Measurements from ENCODE around the gene NR3C1. TPM values are rescaled to one million over a fixed set of nuclear protein-coding genes. Genes with fewer than 3 reads are reported as not detected.

The NR3C1 gene
- polyA plus RNA-seq, 1 donor from 2014 or later: 2.3 TPM

- Histone ChIP-seq H4K20me1 (ENCODE audit: insufficient read depth) (no peaks in the 10 kb centered on the region), H3K4me3 (ENCODE audit: low read length) (no peak overlapping the region), H3K27me3 (ENCODE audit: insufficient read depth, low read depth, low read length) (no peaks in the 10 kb centered on the region), H2AFZ (ENCODE audit: low read depth, low read length) (no peak overlapping the region), H3K79me2 (replicated peaks; ENCODE audit: insufficient read depth, low read length) (no peaks in the 10 kb centered on the region), H3K27ac (ENCODE audit: low read length) (no peak overlapping the region), H3K9me3 (ENCODE audit: low read length) (no peaks in the 10 kb centered on the region), H3K9ac (ENCODE audit: low read length) (no peak overlapping the region), H3K36me3 (ENCODE audit: insufficient read depth, low read length) (no peaks in the 10 kb centered on the region), H3K4me2 (ENCODE audit: low read length) (no peak overlapping the region), H3F3A (ENCODE audit: insufficient read depth, low read length, poor library complexity, severe bottlenecking) (no peaks in the 10 kb centered on the region), H3K9me2 (ENCODE audit: insufficient read depth, low read length) (no peaks in the 10 kb centered on the region)
- TF ChIP-seq TAF1 (IDR thresholded peaks at IDR 0.05; ENCODE audit: low read depth): no peak
- no peak for TF ChIP-seq CTCF (IDR thresholded peaks at IDR 0.05; ENCODE audit: poor library complexity, severe bottlenecking)
- TF ChIP-seq MXI1 (conservative IDR thresholded peaks at IDR 0.05; ENCODE audit: poor library complexity, severe bottlenecking): no peak
- no peak for TF ChIP-seq SMC3 (conservative IDR thresholded peaks at IDR 0.05; ENCODE audit: poor library complexity)
- TF ChIP-seq POLR2AphosphoS5 (IDR thresholded peaks at IDR 0.05): no peak
- TF ChIP-seq REST (IDR thresholded peaks at IDR 0.05; ENCODE audit: borderline replicate concordance): no peak
- no peak for TF ChIP-seq EZH2 (IDR thresholded peaks at IDR 0.05; ENCODE audit: borderline replicate concordance, insufficient read depth, low read length, poor library complexity, severe bottlenecking)
- TF ChIP-seq RAD21 (conservative IDR thresholded peaks at IDR 0.05): no peak
- no peak for TF ChIP-seq EP300 (conservative IDR thresholded peaks at IDR 0.05; ENCODE audit: poor library complexity, severe bottlenecking)
These were observed 90.1 kb downstream of the NR3C1 start for GRCh38 chr5:143313298-143313852.

GRCh38 chr5:143312822-143313221, 90.7 kb downstream of the NR3C1 start:
- Histone ChIP-seq H3K27ac (ENCODE audit: low read length) (no peak overlapping the region), H3K79me2 (replicated peaks; ENCODE audit: insufficient read depth, low read length) (no peaks in the 10 kb centered on the region)

More at GRCh38 chr5:143312822-143313221, 90.7 kb downstream of the NR3C1 start:
- Histone ChIP-seq H3K9me3 (ENCODE audit: low read length) (no peaks in the 10 kb centered on the region), H3F3A (ENCODE audit: insufficient read depth, low read length, poor library complexity, severe bottlenecking) (no peaks in the 10 kb centered on the region), H3K36me3 (ENCODE audit: insufficient read depth, low read length) (no peaks in the 10 kb centered on the region), H3K9ac (ENCODE audit: low read length) (no peak overlapping the region), H3K4me3 (ENCODE audit: low read length) (no peak overlapping the region), H2AFZ (ENCODE audit: low read depth, low read length) (no peak overlapping the region), H3K9me2 (ENCODE audit: insufficient read depth, low read length) (no peaks in the 10 kb centered on the region), H3K4me2 (ENCODE audit: low read length) (no peak overlapping the region), H3K27me3 (ENCODE audit: insufficient read depth, low read depth, low read length) (no peaks in the 10 kb centered on the region), H4K20me1 (ENCODE audit: insufficient read depth) (no peaks in the 10 kb centered on the region)
- TF ChIP-seq EZH2 (IDR thresholded peaks at IDR 0.05; ENCODE audit: borderline replicate concordance, insufficient read depth, low read length, poor library complexity, severe bottlenecking) (no peak), TAF1 (IDR thresholded peaks at IDR 0.05; ENCODE audit: low read depth) (no peak), REST (IDR thresholded peaks at IDR 0.05; ENCODE audit: borderline replicate concordance) (no peak), RAD21 (conservative IDR thresholded peaks at IDR 0.05) (no peak), MXI1 (conservative IDR thresholded peaks at IDR 0.05; ENCODE audit: poor library complexity, severe bottlenecking) (no peak), SMC3 (conservative IDR thresholded peaks at IDR 0.05; ENCODE audit: poor library complexity) (no peak), CTCF (IDR thresholded peaks at IDR 0.05; ENCODE audit: poor library complexity, severe bottlenecking) (no peak), EP300 (conservative IDR thresholded peaks at IDR 0.05; ENCODE audit: poor library complexity, severe bottlenecking) (no peak), POLR2AphosphoS5 (IDR thresholded peaks at IDR 0.05) (no peak)

All from neural cell (in vitro differentiated cells).